Stimulated activated CD8-positive, alpha-beta memory T cell treated with anti-CD3 and anti-CD28 coated beads, Interleukin-4, amount 100 ng/mL, for 4 hours (primary cell): ENCODE data around the gene SNAPIN.

Source experiments
- DNase-seq, 2 donors: peaks; one replicate each; pipeline ENCODE4 v3.0.0-alpha.2; 2020; ENCODE audit warnings: low read depth in 2 of 2, low spot score in 1 of 2

Gene SNAPIN

GRCh38 chr1:153658400-153659174 is at the start of gene SNAPIN:
TSS of gene SNAPIN (plus strand) at chr1:153658703. CDS start at chr1:153658744, 41 bp downstream.
- DNase-seq = peak; percentile 72 to 82

- no peak for DNase-seq
These were observed 49.5 kb upstream of the SNAPIN start for GRCh38 chr1:153608742-153609584.

- DNase-seq = no peak
These were observed 49.0 kb upstream of the SNAPIN start for GRCh38 chr1:153609585-153609907.

GRCh38 chr1:153610334-153610733 is 48.2 kb upstream of the SNAPIN start:
- no peak for DNase-seq

GRCh38 chr1:153610811-153611301 is 47.6 kb upstream of the SNAPIN start:
- DNase-seq = no peak

- DNase-seq = no peak
These were observed 47.1 kb upstream of the SNAPIN start for GRCh38 chr1:153611356-153611755.

GRCh38 chr1:153612111-153612754 is 46.3 kb upstream of the SNAPIN start:
- DNase-seq = no peak

- no peak for DNase-seq
These were observed 45.7 kb upstream of the SNAPIN start, which contains the start of gene S100A16 for GRCh38 chr1:153612755-153613331. TSS of gene S100A16 (minus strand) at chr1:153613137. CDS start at chr1:153608151, 4,986 bp downstream.

GRCh38 chr1:153613406-153613805 is 45.1 kb upstream of the SNAPIN start:
- DNase-seq = no peak

- no peak for DNase-seq
These were observed 44.2 kb upstream of the SNAPIN start for GRCh38 chr1:153614189-153614900.

- no peak for DNase-seq
These were observed 43.6 kb upstream of the SNAPIN start for GRCh38 chr1:153614906-153615305.

GRCh38 chr1:153615406-153615805 is 43.1 kb upstream of the SNAPIN start:
- no peak for DNase-seq

- DNase-seq = no peak
These were observed 42.2 kb upstream of the SNAPIN start, which contains the start of gene S100A14 for GRCh38 chr1:153616144-153616916. TSS of gene S100A14 (minus strand) at chr1:153616325. CDS start at chr1:153615858, 467 bp downstream.

GRCh38 chr1:153616917-153617311 is 41.6 kb upstream of the SNAPIN start:
- DNase-seq = no peak

- peak in 1 of 2 donors; percentile 47 for DNase-seq
These were observed 40.8 kb upstream of the SNAPIN start for GRCh38 chr1:153617663-153618062.

- DNase-seq = no peak
These were observed 39.3 kb upstream of the SNAPIN start for GRCh38 chr1:153619171-153619570.

GRCh38 chr1:153623101-153623500 is 35.4 kb upstream of the SNAPIN start:
- DNase-seq = no peak

GRCh38 chr1:153624965-153625611 is 33.4 kb upstream of the SNAPIN start:
- no peak for DNase-seq

GRCh38 chr1:153626477-153626903 is 32.0 kb upstream of the SNAPIN start:
- DNase-seq = no peak
